SU-DHL-6 (cell line): ENCODE measurements around the gene DIAPH2.

Source experiments
- EZH2phosphoT487 ChIP-seq: fragments of 200-600 bp; sonication (generic), shearing (Covaris generic); conservative IDR thresholded peaks from 2 replicates; pipeline ENCODE4 v1.6.1; 2018; ENCODE audit warnings: mild to moderate bottlenecking, antibody characterized with exemption, low read length, moderate library complexity, mixed read lengths
- TF ChIP-seq, protein P1 (sequence below): fragments of 200-600 bp; sonication (generic); IDR thresholded peaks from one replicate; pipeline ENCODE4 v1.5.1; 2017; ENCODE audit warnings: antibody characterized with exemption, mild to moderate bottlenecking, low read length, moderate library complexity; ENCODE audit not compliant: insufficient read depth, poor library complexity, severe bottlenecking

DNA sequence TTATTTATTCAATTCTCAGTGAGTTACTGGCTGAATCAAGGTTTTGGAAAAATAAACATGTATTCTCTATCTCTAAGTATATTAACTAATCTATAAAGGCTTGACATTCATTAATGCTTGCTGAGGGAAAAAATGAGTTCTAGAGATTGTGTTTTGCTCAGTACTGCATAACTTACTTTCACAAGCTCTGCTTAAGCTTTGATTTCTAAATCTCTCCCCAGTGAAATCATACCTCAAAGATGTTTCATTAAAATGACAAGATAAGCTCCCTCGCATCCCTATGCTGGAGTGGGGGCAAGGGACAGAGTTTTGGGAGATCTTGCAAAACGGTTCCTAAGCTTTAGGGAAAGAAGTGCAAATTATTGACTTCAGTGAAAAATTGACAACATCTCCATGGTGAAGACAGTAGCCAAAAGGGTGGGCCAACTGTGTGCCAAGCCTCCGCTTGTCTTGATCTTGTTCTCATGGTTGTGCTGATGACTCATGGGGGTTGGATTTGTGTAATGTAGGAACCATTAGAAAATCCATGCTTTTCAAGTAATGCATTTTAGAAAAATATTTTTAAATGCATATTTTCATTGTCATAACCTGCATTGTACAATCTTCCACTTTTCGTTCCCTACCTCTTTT is 720.5 kb downstream of the DIAPH2 start:
- TF ChIP-seq, protein P1, sequence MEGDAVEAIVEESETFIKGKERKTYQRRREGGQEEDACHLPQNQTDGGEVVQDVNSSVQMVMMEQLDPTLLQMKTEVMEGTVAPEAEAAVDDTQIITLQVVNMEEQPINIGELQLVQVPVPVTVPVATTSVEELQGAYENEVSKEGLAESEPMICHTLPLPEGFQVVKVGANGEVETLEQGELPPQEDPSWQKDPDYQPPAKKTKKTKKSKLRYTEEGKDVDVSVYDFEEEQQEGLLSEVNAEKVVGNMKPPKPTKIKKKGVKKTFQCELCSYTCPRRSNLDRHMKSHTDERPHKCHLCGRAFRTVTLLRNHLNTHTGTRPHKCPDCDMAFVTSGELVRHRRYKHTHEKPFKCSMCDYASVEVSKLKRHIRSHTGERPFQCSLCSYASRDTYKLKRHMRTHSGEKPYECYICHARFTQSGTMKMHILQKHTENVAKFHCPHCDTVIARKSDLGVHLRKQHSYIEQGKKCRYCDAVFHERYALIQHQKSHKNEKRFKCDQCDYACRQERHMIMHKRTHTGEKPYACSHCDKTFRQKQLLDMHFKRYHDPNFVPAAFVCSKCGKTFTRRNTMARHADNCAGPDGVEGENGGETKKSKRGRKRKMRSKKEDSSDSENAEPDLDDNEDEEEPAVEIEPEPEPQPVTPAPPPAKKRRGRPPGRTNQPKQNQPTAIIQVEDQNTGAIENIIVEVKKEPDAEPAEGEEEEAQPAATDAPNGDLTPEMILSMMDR = no peak
- TF ChIP-seq EZH2phosphoT487 = no peak
